GM18505 (cell line): ENCODE data around the gene SERTAD3.

ENCODE experiments used
- ATAC-seq: cut with Tn5 transposase; IDR thresholded peaks from one replicate; pipeline ENCODE4 v1.9.1; 2021; ENCODE audit not compliant: unreplicated experiment
- POLR2A ChIP-seq: IDR thresholded peaks from 4 replicates; pipeline ENCODE4 v1.6.1; 2011; ENCODE audit warnings: borderline replicate concordance; ENCODE audit not compliant: insufficient read depth, insufficient read length; ENCODE audit errors: extremely low read depth

Gene SERTAD3

GRCh38 chr19:40397568-40397906 is 46.6 kb downstream of the SERTAD3 start:
- no peak for TF ChIP-seq POLR2A
- ATAC-seq = no peak

GRCh38 chr19:40396886-40397567 is 47.1 kb downstream of the SERTAD3 start:
- no peak for ATAC-seq
- TF ChIP-seq POLR2A = no peak

- TF ChIP-seq POLR2A = no peak
- no peak for ATAC-seq
Observed at GRCh38 chr19:40395956-40396355, 48.2 kb downstream of the SERTAD3 start.

DNA sequence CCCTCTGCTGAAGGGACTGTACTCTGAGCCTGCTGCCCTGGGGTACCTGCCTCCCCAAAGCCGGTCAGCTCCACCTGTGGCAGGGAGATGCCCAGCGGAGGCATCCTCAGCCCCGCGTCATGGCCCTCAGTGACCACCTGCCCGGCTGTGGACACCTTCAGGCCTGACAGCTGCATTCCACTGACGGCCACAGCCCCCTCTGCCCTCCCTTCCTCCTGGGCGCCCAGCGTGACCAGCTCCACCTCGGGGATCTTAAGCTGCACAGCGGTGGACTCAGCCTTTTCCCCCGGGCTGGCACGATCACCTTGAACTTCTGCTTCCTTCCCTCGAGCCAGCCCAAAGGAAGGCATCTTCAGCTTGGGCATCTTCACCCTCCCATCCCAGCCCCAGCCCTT is 49.3 kb downstream of the SERTAD3 start:
- no peak for ATAC-seq

GRCh38 chr19:40393894-40394815 is 50.0 kb downstream of the SERTAD3 start:
- no peak for ATAC-seq
- TF ChIP-seq POLR2A = no peak

More for the DNA sequence above, 49.3 kb downstream of the SERTAD3 start:
- TF ChIP-seq POLR2A = no peak

DNA sequence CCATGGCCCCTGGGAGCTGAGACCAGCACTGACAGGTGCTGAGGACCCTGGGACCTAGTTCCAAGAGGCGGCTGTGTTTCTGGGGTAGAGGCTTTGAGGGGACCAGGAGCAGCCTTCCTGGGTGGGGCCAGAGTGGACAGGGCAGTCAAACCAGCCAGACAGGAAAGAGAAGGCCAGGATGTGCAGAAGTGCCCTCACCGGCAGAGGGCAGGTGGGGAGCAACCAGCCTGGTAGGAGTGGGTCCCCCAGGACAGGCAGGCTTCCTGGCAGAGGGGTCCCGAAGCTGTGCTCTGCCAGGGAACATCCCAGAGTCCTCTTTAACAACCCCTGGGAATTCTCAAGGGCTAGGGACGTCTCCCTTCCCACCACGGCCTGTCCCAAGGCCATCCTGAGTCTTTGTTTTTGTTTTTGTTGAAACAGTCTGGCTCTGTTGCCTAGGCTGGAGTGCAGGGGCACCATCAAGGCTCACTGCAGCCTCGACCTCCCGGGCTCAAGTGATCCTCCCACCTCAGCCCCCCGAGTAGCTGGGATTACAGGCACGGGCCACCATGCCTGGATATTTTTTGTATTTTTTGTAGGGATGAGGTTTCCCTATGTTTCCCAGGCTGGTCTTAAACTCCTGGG is 51.1 kb downstream of the SERTAD3 start:
- ATAC-seq = no peak
- TF ChIP-seq POLR2A = no peak

DNA sequence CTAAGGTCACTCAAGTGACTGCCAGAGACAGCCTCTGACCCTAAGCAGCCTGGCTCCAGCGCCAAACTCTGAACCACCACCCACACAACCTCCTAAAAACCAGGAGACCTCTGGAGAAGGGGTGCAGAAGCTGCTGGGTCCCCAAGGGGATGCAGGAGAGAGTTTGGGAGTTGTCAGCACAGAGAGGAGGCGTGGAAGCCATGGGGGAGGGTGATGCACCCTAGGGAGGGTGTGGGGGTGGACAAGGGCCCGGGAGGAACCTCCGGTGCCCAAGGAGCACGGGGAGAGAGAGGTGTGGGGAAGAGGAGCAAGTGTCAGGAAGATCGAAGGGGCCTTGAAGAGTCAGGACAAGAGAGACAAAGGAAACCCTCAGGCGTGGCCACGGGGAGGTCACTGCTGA is 52.0 kb downstream of the SERTAD3 start:
- no peak for ATAC-seq

More for the DNA sequence above, 52.0 kb downstream of the SERTAD3 start:
- no peak for TF ChIP-seq POLR2A
